NB4 (cell line): Measurements from ENCODE around the gene NDUFC2.

ENCODE experiments used
- DNase-seq: peaks from one replicate; pipeline ENCODE4 v3.0.0; 2010; ENCODE audit warnings: low read depth
- H3K4me3 ChIP-seq: one replicate; pipeline ENCODE4 v1.5.1; 2011; ENCODE audit warnings: mild to moderate bottlenecking, low read depth, low read length, moderate library complexity
- MYC ChIP-seq: IDR thresholded peaks from 2 replicates; pipeline ENCODE4 v1.6.1; 2011; ENCODE audit warnings: low read depth, low read length
- POLR2A ChIP-seq: IDR thresholded peaks from 2 replicates; pipeline ENCODE4 v1.6.1; 2011; ENCODE audit warnings: mild to moderate bottlenecking; ENCODE audit not compliant: insufficient read length; ENCODE audit errors: extremely low read depth
- TF ChIP-seq, protein P1 (sequence below): IDR thresholded peaks from 2 replicates; pipeline ENCODE4 v1.6.1; 2011; ENCODE audit warnings: low read depth, low read length
- TF ChIP-seq, protein P2 (sequence below): IDR thresholded peaks from one replicate; pipeline ENCODE4 v1.5.1; 2012; ENCODE audit warnings: low read depth, low read length

Gene NDUFC2

DNA sequence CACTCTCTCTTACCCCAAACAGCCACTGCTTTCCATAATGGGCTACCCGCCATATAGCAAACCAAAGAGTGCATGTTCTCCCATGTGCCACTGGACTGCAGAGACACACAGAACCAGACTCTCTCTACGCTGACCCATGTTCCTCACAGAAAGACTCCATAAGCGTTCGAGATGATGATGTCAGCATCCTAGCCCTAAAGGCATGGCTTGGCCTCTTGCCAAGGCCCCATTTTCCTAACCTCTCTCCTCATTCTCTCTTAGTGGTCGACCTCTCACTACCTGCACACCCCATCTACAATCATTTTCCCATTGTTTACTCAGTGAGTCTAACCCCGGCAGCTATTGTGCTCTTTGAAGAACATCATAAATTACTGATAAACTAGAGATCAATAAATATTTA lies 4.9 kb downstream of the NDUFC2 start:
- H3K4me3 ChIP-seq = no peak overlapping the region
- DNase-seq = no peak
- TF ChIP-seq, protein P1, sequence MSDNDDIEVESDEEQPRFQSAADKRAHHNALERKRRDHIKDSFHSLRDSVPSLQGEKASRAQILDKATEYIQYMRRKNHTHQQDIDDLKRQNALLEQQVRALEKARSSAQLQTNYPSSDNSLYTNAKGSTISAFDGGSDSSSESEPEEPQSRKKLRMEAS = no peak
- TF ChIP-seq, protein P2, sequence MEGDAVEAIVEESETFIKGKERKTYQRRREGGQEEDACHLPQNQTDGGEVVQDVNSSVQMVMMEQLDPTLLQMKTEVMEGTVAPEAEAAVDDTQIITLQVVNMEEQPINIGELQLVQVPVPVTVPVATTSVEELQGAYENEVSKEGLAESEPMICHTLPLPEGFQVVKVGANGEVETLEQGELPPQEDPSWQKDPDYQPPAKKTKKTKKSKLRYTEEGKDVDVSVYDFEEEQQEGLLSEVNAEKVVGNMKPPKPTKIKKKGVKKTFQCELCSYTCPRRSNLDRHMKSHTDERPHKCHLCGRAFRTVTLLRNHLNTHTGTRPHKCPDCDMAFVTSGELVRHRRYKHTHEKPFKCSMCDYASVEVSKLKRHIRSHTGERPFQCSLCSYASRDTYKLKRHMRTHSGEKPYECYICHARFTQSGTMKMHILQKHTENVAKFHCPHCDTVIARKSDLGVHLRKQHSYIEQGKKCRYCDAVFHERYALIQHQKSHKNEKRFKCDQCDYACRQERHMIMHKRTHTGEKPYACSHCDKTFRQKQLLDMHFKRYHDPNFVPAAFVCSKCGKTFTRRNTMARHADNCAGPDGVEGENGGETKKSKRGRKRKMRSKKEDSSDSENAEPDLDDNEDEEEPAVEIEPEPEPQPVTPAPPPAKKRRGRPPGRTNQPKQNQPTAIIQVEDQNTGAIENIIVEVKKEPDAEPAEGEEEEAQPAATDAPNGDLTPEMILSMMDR = no peak
- no peak for TF ChIP-seq MYC
- TF ChIP-seq POLR2A = no peak

DNA sequence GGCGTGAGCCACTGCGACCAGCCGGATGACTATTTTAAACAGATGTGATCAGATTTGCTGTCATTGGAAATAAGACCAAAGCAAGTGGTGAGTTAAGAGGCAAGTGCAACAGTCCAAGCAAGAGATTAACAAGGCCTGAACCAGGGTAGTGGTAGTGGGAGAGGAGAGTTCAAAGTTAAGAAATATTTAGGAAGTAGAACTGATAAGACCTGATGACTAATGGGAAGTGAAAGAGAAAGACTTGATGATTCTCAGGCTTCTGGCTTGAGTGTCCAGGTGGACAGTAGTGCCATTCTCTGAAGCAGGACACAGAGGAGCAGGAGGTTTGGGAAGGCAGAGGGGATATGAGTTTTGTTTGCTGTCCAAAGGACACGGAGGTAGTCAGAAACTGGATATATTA lies 7.2 kb downstream of the NDUFC2 start:
- no peak for TF ChIP-seq MYC
- TF ChIP-seq, protein P1 = no peak
- TF ChIP-seq, protein P2 = no peak
- TF ChIP-seq POLR2A = no peak
- H3K4me3 ChIP-seq = no peak overlapping the region
- no peak for DNase-seq

DNA sequence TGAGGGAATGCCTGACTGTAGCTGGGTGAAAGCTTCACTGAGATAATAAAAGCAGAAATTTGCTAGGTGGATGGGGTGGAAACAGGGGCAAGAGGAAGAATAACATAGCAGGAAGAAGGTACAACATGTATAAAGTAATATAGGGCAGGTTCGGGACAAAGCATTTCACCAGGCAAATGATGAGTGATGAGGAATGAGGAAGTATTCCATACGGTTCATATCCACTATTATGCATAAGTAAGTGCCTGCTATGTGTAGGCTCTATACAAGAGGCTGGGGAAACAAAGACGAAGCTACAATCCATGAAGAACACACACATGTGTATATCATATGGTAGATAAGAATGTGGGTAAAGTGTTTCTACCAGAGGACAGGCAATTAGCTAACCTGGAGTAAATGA lies 7.9 kb downstream of the NDUFC2 start:
- H3K4me3 ChIP-seq = no peak overlapping the region
- DNase-seq = no peak
- TF ChIP-seq, protein P1 = no peak
- TF ChIP-seq POLR2A (no peak), MYC (no peak)
- TF ChIP-seq, protein P2 = no peak

DNA sequence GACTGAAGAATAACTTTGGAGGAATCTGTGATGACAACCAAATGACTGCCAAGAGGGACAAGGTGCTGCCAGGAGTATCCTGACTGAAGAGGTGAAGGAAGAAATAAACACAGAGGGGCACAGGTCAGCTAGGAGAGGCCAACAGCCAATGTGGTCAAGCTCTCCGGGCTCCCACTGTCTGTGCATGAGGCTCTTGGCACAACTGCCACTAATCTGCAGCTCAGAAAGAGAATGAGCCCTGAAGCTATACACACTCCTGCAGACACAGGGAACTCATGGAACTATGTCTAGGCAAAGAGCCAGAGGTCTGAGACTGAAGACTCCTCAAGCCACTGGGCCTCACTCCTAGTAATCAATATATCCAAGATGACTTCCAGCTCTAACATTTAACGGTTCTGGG lies 9.0 kb downstream of the NDUFC2 start:
- TF ChIP-seq POLR2A = no peak
- TF ChIP-seq, protein P1 = no peak
- TF ChIP-seq MYC = no peak
- TF ChIP-seq, protein P2 = no peak
- H3K4me3 ChIP-seq = no peak overlapping the region
- no peak for DNase-seq

DNA sequence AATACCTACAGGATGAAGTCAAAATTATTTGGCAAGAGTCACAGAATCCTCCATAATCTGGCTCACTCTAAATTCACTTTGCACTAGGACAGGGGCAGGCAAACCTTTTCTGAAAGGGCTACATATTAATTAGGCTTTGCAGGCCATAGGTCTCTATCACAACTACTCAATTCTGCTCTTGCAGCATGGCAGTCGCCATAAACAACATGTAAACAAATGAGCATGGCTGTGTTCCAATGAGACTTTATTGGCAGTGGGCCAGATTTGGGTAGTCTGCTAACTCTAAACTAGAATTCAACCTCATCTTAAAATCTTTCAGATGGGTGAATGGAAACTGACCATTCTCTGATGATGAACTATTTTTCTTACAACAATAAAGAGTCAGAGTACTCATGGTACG lies 10.2 kb downstream of the NDUFC2 start:
- TF ChIP-seq, protein P1 = no peak
- TF ChIP-seq, protein P2 = no peak
- no peak for TF ChIP-seq POLR2A
- no peak for TF ChIP-seq MYC
- DNase-seq = no peak
- H3K4me3 ChIP-seq = no peak overlapping the region

DNA sequence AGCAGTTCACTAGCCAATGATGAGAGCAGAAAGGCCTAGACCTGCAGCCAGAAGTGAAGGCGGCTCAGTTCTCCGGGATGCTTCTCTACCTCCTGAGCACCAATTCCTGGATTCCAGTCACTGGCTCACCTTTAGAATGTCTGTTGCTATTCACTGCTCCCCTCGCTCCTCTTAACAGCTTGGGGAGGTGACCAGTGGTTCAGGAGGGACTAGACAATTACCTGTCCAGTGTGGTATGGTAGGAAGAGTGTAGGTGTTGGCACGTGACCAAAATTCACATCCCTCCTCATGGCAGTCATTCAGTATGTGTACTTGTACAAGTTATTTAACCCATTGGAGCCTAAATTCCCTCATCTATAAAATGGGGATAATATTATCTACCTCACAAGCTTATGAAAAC lies 12.0 kb downstream of the NDUFC2 start:
- no peak for DNase-seq
- H3K4me3 ChIP-seq = no peak overlapping the region
- TF ChIP-seq POLR2A (no peak), MYC (no peak)
- TF ChIP-seq, protein P1 = no peak
- TF ChIP-seq, protein P2 = no peak
